CD8-positive, alpha-beta memory T cell (primary cell): Measurements from ENCODE around the gene IFIT1. TPM values are rescaled to one million over a fixed set of nuclear protein-coding genes. Genes with fewer than 3 reads are reported as not detected.
"Not testable (repeated sequence)": the region's sequence is repeated elsewhere in the genome, so short reads cannot be mapped to it uniquely, and the experiment has no call there.

Experiments used
- CTCF ChIA-PET: fragments of 350-600 bp; sonication (Branson Sonifier 250); formaldehyde crosslinking; loops from one replicate; lab custom pipeline; 2021; ENCODE audit warnings: antibody characterized with exemption; lab: Charles Lee
- POLR2A ChIA-PET: fragments of 350-600 bp; sonication (Branson Sonifier 250); formaldehyde crosslinking; loops from one replicate; lab custom pipeline; 2021; ENCODE audit warnings: antibody characterized with exemption; lab: Charles Lee
- DNase-seq, 5 donors: peaks; one replicate each; pipeline versions ENCODE4 v3.0.0 to v3.0.0-alpha.2; 2020 to 2022; ENCODE audit warnings: mixed read lengths in 1 of 5
- H3K27ac ChIP-seq: one replicate; pipeline ENCODE4 v1.7.0; 2013; ENCODE audit warnings: low read depth, mild to moderate bottlenecking, low read length, moderate library complexity
- H3K27me3 ChIP-seq: 2 replicates; pipeline ENCODE4 v1.7.0; 2013; ENCODE audit warnings: low read length, mild to moderate bottlenecking; ENCODE audit not compliant: insufficient read depth, poor library complexity, severe bottlenecking
- H3K36me3 ChIP-seq: 2 replicates; pipeline ENCODE4 v1.7.0; 2013; ENCODE audit warnings: mild to moderate bottlenecking, low read length, moderate library complexity; ENCODE audit not compliant: insufficient read depth
- H3K4me1 ChIP-seq: 2 replicates; pipeline ENCODE4 v1.7.0; 2013; ENCODE audit warnings: mild to moderate bottlenecking, low read length, moderate library complexity; ENCODE audit not compliant: insufficient read depth
- H3K4me3 ChIP-seq: 2 replicates; pipeline ENCODE4 v1.7.0; 2013; ENCODE audit warnings: mild to moderate bottlenecking, low read length
- H3K9me3 ChIP-seq: 2 replicates; pipeline ENCODE4 v1.7.0; 2013; ENCODE audit warnings: mild to moderate bottlenecking, low read length
- H3K27ac Mint-ChIP-seq, 8 donors: one replicate each; pipeline ENCODE4 v1.8.0; 2020 to 2021; ENCODE audit warnings: mixed read lengths in 8 of 8, mild to moderate bottlenecking in 6 of 8, inconsistent platforms in 3 of 8, moderate library complexity in 3 of 8
- H3K27me3 Mint-ChIP-seq, 2 donors: one replicate each; pipeline ENCODE4 v1.8.0; 2020 to 2021; ENCODE audit warnings: mixed read lengths in 2 of 2, mild to moderate bottlenecking in 1 of 2, moderate library complexity in 1 of 2
- H3K36me3 Mint-ChIP-seq, 3 donors: one replicate each; pipeline ENCODE4 v1.8.0; 2020 to 2021; ENCODE audit warnings: mixed read lengths in 3 of 3, inconsistent platforms in 1 of 3, mild to moderate bottlenecking in 1 of 3
- H3K4me1 Mint-ChIP-seq, 3 donors: one replicate each; pipeline ENCODE4 v1.8.0; 2020 to 2021; ENCODE audit warnings: mixed read lengths in 3 of 3, inconsistent platforms in 1 of 3, mild to moderate bottlenecking in 1 of 3
- H3K4me3 Mint-ChIP-seq, 7 donors: one replicate each; pipeline ENCODE4 v1.8.0; 2020 to 2021; ENCODE audit warnings: mixed read lengths in 7 of 7, mild to moderate bottlenecking in 6 of 7, moderate library complexity in 4 of 7, inconsistent platforms in 2 of 7
- H3K9me3 Mint-ChIP-seq, 5 donors: one replicate each; pipeline ENCODE4 v1.8.0; 2020 to 2022; ENCODE audit warnings: mixed read lengths in 5 of 5, mild to moderate bottlenecking in 3 of 5, moderate library complexity in 2 of 5, inconsistent platforms in 1 of 5
- polyA plus RNA-seq: library from polyadenylated mRNA; unstranded; fragments of 300-500 nt; fragmentation: Illumina TruSeq; gene quantifications from one replicate; pipeline ENCODE4 v1.2.3, GENCODE V29; 2021
- total RNA-seq, 2 experiments: library from RNA; stranded (reverse); gene quantifications; one replicate each; pipeline ENCODE4 v1.2.3, GENCODE V29; 2021

The IFIT1 gene
- total and polyA plus RNA-seq, 3 experiments from 2014 or later = 0.39 to 4.1 (median 0.71) TPM

DNA sequence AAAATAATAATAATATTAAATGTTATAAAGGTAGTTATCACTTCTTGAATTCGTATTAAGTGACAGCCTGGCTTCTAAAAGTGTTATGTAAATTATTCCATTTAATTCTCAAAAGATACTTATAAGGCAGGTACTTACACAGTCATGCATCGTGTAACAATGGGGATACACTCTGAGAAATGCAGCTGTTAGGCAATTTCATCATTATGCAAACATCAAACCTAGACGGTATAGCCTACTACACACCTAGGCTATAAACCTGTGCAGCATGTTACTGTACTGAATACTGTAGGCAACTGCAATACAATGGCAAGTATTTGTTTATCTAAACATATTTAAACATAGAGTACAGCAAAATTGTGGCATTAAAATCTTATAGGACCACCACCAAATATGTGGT is 1.5 kb downstream of the IFIT1 start:
- Mint-ChIP-seq H3K27ac (peak overlapping the region in 2 of 8 donors; percentile 42 to 81), H3K9me3 (no peaks in the 10 kb centered on the region), H3K36me3 (peaks cover 0 to 5% (median 3%) of the 10 kb centered on the region in 3 donors), H3K4me1 (peaks cover 23 to 50% (median 39%) of the 10 kb centered on the region in 3 donors), H3K4me3 (peak overlapping the region in 2 of 7 donors; percentile 83 to 89), H3K27me3 (no peaks in the 10 kb centered on the region)
- Histone ChIP-seq H3K27ac (no peak overlapping the region), H3K27me3 (no peaks in the 10 kb centered on the region), H3K36me3 (no peaks in the 10 kb centered on the region), H3K9me3 (no peaks in the 10 kb centered on the region), H3K4me1 (peaks cover 26% of the 10 kb centered on the region), H3K4me3 (no peak overlapping the region)
- DNase-seq = no peak
- ChIA-PET CTCF (interaction anchor here (1.5 kb wide), 1 partner anchor 26 kb away, joined by 4 read pairs; no protein-coding TSS in a partner anchor), POLR2A (no interaction called here)

DNA sequence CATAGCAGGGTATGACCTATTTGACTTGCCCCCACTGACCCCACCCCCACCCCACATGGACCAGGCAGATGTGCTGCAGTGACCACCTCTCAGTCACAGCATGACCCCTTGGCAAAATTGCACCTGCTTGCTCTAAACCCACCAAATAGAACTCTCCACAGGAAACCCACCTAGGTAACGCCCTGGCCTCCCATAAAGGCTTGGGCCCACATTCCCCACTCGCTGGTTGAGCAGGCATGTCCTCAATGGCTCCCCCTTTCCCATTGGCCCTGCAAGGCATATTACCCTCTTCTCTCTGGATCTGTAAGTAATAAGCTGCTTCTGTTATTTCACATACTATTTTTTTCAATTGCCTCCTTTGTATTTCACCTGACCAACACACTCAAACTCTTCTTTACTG is 2.7 kb downstream of the IFIT1 start:
- H3K36me3 ChIP-seq = no peaks in the 10 kb centered on the region
- no peaks in the 10 kb centered on the region for H3K9me3 ChIP-seq
- no peak overlapping the region for H3K4me3 ChIP-seq
- no peak overlapping the region for H3K27ac ChIP-seq
- Mint-ChIP-seq H3K27ac (peak overlapping the region in 3 of 8 donors; percentile 7 to 49 (median 9)), H3K27me3 (no peaks in the 10 kb centered on the region), H3K4me3 (peak overlapping the region in 3 of 7 donors; percentile 6 to 64 (median 8)), H3K9me3 (no peaks in the 10 kb centered on the region), H3K36me3 (peaks cover 3 to 5% (median 4%) of the 10 kb centered on the region in 3 donors), H3K4me1 (peaks cover 24 to 53% (median 39%) of the 10 kb centered on the region in 3 donors)
- CTCF ChIA-PET = no interaction called here
- DNase-seq = no peak
- POLR2A ChIA-PET = no interaction called here
- H3K27me3 ChIP-seq = no peaks in the 10 kb centered on the region
- peaks cover 26% of the 10 kb centered on the region for H3K4me1 ChIP-seq

DNA sequence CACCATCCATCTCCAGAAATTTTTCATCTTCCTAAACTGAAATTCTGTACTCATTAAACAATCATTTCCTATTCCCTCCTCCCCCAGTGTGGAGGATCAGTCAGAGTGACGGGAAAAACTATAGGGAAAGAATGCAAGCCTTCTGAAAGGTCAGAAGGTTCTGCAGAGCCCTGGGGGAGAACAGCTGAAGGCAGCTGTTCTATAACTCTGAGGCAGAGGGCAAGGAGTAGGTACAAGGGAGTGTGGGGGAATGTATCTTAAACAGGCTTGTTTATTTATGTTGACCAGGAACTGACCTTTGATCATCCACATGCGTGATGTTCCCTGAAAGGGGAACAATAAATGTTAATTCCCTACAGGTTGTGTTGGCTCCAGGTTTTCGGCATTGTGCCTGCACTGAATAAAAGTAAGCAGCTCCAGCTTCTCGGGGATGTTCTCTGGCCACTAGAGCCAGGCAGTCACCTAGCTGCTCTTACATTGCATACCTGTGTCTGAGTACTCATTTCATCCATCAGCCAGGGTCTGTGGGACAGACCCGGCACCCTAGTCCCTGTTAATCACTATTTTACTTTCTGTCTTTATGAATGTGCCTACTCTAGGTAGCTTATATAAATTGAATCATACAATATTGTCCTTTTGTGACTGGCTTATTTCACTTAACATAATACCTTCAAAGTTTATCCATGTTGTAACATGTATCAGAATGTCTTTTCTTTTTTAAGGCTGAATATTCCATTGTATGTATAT is 5.8 kb downstream of the IFIT1 start:
- Mint-ChIP-seq H3K36me3 (peaks cover 5 to 10% (median 9%) of the 10 kb centered on the region in 3 donors), H3K4me1 (peaks cover 15 to 38% (median 23%) of the 10 kb centered on the region in 3 donors), H3K27ac (peak overlapping the region in 2 of 8 donors; percentile 23 to 71), H3K27me3 (peaks cover 0 to 2% of the 10 kb centered on the region in 2 donors), H3K9me3 (no peaks in the 10 kb centered on the region), H3K4me3 (no peak overlapping the region)
- H3K4me3 ChIP-seq = no peak overlapping the region
- CTCF ChIA-PET = no interaction called here
- no peaks in the 10 kb centered on the region for H3K9me3 ChIP-seq
- peaks cover 3% of the 10 kb centered on the region for H3K36me3 ChIP-seq
- H3K27me3 ChIP-seq = no peaks in the 10 kb centered on the region
- peaks cover 18% of the 10 kb centered on the region for H3K4me1 ChIP-seq
- POLR2A ChIA-PET = no interaction called here
- DNase-seq = no peak
- H3K27ac ChIP-seq = no peak overlapping the region

DNA sequence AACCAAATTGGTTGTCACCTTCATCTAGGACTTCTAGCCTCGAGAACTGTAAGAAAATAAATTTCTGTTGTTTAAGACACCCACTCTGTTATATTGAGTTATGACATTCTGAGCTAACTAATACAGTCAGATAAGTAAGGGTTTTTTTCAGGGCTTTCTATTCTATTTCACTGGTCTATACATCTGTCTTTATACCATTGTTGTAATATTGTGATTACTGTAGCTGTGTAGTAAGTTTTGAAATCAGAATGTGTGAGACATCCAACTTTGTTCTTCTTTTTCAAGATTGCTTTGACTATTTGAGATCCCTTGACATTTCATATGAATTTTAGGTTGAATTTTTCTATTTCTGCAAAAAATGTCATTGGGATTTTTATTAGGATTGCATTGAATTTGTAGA is 7.5 kb downstream of the IFIT1 start:
- H3K4me3 ChIP-seq = no peak overlapping the region
- Mint-ChIP-seq H3K36me3 (peaks cover 8 to 17% (median 11%) of the 10 kb centered on the region in 3 donors), H3K27ac (no peak overlapping the region), H3K27me3 (peaks cover 0 to 2% of the 10 kb centered on the region in 2 donors), H3K4me1 (peaks cover 9 to 21% (median 10%) of the 10 kb centered on the region in 3 donors), H3K9me3 (no peaks in the 10 kb centered on the region), H3K4me3 (no peak overlapping the region)
- H3K4me1 ChIP-seq = peaks cover 7% of the 10 kb centered on the region
- H3K27ac ChIP-seq = no peak overlapping the region
- H3K9me3 ChIP-seq = no peaks in the 10 kb centered on the region
- ChIA-PET CTCF (interaction anchor here (0.6 kb wide), 1 partner anchor 31 kb away, joined by 3 read pairs; no protein-coding TSS in a partner anchor), POLR2A (no interaction called here)
- no peaks in the 10 kb centered on the region for H3K27me3 ChIP-seq
- DNase-seq = no peak
- H3K36me3 ChIP-seq = peaks cover 3% of the 10 kb centered on the region

DNA sequence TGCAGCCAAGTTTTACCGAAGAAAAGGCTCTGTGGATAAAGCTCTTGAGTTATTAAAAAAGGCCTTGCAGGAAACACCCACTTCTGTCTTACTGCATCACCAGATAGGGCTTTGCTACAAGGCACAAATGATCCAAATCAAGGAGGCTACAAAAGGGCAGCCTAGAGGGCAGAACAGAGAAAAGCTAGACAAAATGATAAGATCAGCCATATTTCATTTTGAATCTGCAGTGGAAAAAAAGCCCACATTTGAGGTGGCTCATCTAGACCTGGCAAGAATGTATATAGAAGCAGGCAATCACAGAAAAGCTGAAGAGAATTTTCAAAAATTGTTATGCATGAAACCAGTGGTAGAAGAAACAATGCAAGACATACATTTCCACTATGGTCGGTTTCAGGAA is 10.6 kb downstream of the IFIT1 start:
- no peak for DNase-seq
- H3K4me3 Mint-ChIP-seq = no peak overlapping the region
- CTCF ChIA-PET = interaction anchor here (1.3 to 1.7 kb wide), 2 partner anchors 9 to 10 kb away, joined by 4 read pairs; no protein-coding TSS in a partner anchor
- Histone ChIP-seq H3K27ac (no peak overlapping the region), H3K4me1 (no peaks in the 10 kb centered on the region), H3K4me3 (no peak overlapping the region), H3K9me3 (no peaks in the 10 kb centered on the region), H3K27me3 (no peaks in the 10 kb centered on the region), H3K36me3 (peaks cover 3% of the 10 kb centered on the region)
- peaks cover 0 to 2% of the 10 kb centered on the region in 2 donors for H3K27me3 Mint-ChIP-seq
- H3K36me3 Mint-ChIP-seq = peaks cover 3 to 17% (median 15%) of the 10 kb centered on the region in 3 donors
- H3K27ac Mint-ChIP-seq = no peak overlapping the region
- H3K9me3 Mint-ChIP-seq = no peaks in the 10 kb centered on the region
- H3K4me1 Mint-ChIP-seq = peaks cover under 1 to 10% (median 7%) of the 10 kb centered on the region in 3 donors
- POLR2A ChIA-PET = no interaction called here

DNA sequence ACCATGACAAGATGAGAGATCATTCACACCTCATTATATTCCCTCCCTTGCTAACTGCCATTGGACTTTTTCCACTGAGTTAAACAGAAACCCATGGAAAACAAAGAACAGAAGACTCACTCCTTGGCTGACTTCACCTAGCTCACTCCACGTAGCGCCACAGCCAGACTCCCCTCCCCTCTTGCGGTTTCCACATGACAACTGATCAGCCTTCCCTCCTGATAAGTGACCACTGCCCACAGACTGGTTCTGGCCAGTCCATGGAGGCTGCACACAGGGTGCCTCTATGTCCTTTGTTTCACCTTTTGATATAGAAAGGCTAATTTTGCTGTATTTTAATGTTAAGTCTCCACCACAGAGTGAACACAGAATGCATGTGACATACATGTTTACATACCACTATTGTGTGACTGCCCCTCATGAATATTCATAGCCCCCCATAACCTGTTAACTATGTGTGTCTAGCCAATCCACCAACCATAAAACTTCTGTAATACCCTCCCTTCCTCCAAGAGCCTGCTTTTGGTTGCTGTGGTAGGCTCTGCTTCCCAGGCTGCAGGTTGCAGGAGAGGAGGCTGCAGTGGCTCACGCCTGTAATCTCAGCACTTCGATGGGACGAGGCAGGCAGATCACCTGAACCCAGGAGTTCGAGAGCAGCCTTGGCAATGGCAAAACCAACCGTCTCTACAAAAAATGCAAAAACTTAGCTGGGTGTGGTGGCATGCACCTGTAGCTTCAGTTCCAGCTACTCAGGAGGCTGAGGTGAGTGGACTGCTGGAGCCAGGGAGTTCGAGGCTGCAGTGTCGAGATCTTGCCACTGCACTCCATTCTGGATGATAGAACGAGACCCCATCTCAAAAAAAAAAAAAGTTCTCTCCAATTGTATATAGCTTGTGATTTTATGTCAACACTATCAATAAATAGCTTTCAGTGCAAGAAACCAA is 12.0 kb downstream of the IFIT1 start:
- H3K36me3 ChIP-seq = peaks cover 3% of the 10 kb centered on the region
- no peak overlapping the region for H3K27ac ChIP-seq
- ChIA-PET CTCF (interaction anchor here (1.3 kb wide), 2 partner anchors 8 to 12 kb away, joined by 3 to 4 read pairs; partner anchors contain the start of gene IFIT1), POLR2A (interaction anchor here (0.8 kb wide), 1 partner anchor 12 kb away, joined by 4 read pairs; no protein-coding TSS in a partner anchor)
- H3K4me1 ChIP-seq = no peaks in the 10 kb centered on the region
- Mint-ChIP-seq H3K4me1 (peaks cover 0 to 7% (median 0%) of the 10 kb centered on the region in 3 donors), H3K4me3 (no peak overlapping the region), H3K27ac (peak overlapping the region in 2 of 8 donors; percentile 60 to 77), H3K9me3 (no peaks in the 10 kb centered on the region), H3K27me3 (peaks cover 0 to 2% of the 10 kb centered on the region in 2 donors), H3K36me3 (peaks cover 3 to 17% (median 15%) of the 10 kb centered on the region in 3 donors)
- no peaks in the 10 kb centered on the region for H3K9me3 ChIP-seq
- H3K27me3 ChIP-seq = no peaks in the 10 kb centered on the region
- DNase-seq = no peak
- H3K4me3 ChIP-seq = no peak overlapping the region

DNA sequence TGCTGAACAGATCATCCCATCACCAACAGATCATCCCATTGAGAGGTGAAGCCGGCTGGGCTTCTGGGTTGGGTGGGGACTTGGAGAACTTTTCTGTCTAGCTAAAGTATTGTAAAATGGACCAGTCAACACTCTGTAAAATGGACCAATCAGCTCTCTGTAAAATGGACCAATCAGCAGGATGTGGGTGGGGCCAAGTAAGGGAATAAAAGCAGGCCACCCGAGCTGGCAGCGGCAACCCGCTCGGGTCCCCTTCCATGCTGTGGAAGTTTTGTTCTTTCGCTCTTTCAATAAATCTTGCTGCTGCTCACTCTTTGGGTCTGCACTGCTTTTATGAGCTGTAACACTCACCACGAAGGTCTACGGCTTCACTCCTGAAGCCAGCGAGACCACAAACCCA is 13.8 kb downstream of the IFIT1 start:
- H3K36me3 ChIP-seq, CTCF ChIA-PET: not testable (repeated sequence)

More for the DNA sequence above, 13.8 kb downstream of the IFIT1 start:
- H3K27me3 Mint-ChIP-seq, H3K9me3 Mint-ChIP-seq, POLR2A ChIA-PET, H3K9me3 ChIP-seq, H3K4me3 ChIP-seq, H3K4me3 Mint-ChIP-seq, H3K4me1 ChIP-seq, H3K27ac ChIP-seq, DNase-seq, H3K4me1 Mint-ChIP-seq, H3K27me3 ChIP-seq, H3K27ac Mint-ChIP-seq: not testable (repeated sequence)
- peaks cover 3 to 17% (median 11%) of the 10 kb centered on the region in 3 donors for H3K36me3 Mint-ChIP-seq
